Measurements from ENCODE around the gene ADORA3. TPM values are rescaled to one million over a fixed set of nuclear protein-coding genes. Genes with fewer than 3 reads are reported as not detected.

The ADORA3 gene
- polyA plus RNA-seq, 1 donor (not counting 4 experiments of a cell fraction or from before 2014, with no cell fraction given), result not detected

DNA sequence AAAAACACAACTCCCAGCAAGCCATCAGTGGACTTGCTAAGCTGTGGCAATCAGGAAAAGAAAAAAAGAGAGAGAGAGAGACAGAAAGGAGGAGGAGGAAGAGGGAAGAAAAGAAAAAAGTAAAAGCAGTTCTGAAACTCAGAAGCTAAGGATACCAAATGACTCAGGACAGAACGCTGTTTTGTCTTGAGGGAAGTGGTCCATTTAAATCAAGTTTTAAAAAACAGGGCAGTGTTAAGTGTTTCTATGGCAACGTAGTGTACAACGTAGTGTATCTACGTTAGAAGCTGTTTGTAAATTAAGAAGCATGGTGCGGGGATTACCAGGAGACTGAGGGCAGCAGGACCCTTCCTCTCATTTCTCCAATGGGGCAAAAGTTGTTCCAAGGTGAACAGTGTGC, 5.8 kb downstream of the ADORA3 start:
- Histone ChIP-seq H2AFZ (ENCODE audit: control insufficient read depth, low read length) (no peak overlapping the region), H3K4me1 (ENCODE audit: control insufficient read depth, extremely low read depth, insufficient read depth, low read length) (no peaks in the 10 kb centered on the region), H3K27me3 (ENCODE audit: control insufficient read depth, extremely low read depth, insufficient read depth, low read length) (peaks cover under 1% of the 10 kb centered on the region), H3K79me2 (ENCODE audit: control insufficient read depth, insufficient read depth, low read length) (no peaks in the 10 kb centered on the region), H3K27ac (ENCODE audit: control insufficient read depth, insufficient read depth, low read length) (no peak overlapping the region), H3K36me3 (ENCODE audit: control insufficient read depth in 2 of 2, extremely low read depth in 1 of 2, insufficient read depth in 2 of 2, low read length in 2 of 2) (no peaks in the 10 kb centered on the region), H3K4me3 (ENCODE audit: control insufficient read depth in 2 of 3, extremely low read depth in 1 of 3, insufficient read depth in 2 of 3, low read depth in 1 of 3, low read length in 3 of 3) (no peak overlapping the region), H3K9me3 (ENCODE audit: control insufficient read depth, low read depth, low read length) (no peaks in the 10 kb centered on the region), H3K4me2 (ENCODE audit: control insufficient read depth, extremely low read depth, insufficient read depth, low read depth, low read length) (no peak overlapping the region), H3K9me1 (ENCODE audit: control insufficient read depth, extremely low read depth, insufficient read depth, low read length) (no peaks in the 10 kb centered on the region), H3K9ac (ENCODE audit: control insufficient read depth, extremely low read depth, insufficient read depth, low read length) (no peak overlapping the region), H4K20me1 (ENCODE audit: control insufficient read depth, extremely low read depth, insufficient read depth, low read length) (no peaks in the 10 kb centered on the region)
- no peak for FAIRE-seq
- dilution Hi-C loops (cut with MboI; ENCODE audit: extremely low pct_ligation_motif_present, low sequenced_read_pairs), result no loop called here
- TF ChIP-seq EZH2 (IDR thresholded peaks at IDR 0.05; ENCODE audit: low read length), result no peak
- TF ChIP-seq, protein P1, sequence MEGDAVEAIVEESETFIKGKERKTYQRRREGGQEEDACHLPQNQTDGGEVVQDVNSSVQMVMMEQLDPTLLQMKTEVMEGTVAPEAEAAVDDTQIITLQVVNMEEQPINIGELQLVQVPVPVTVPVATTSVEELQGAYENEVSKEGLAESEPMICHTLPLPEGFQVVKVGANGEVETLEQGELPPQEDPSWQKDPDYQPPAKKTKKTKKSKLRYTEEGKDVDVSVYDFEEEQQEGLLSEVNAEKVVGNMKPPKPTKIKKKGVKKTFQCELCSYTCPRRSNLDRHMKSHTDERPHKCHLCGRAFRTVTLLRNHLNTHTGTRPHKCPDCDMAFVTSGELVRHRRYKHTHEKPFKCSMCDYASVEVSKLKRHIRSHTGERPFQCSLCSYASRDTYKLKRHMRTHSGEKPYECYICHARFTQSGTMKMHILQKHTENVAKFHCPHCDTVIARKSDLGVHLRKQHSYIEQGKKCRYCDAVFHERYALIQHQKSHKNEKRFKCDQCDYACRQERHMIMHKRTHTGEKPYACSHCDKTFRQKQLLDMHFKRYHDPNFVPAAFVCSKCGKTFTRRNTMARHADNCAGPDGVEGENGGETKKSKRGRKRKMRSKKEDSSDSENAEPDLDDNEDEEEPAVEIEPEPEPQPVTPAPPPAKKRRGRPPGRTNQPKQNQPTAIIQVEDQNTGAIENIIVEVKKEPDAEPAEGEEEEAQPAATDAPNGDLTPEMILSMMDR (optimal IDR thresholded peaks at IDR 0.05 in 1 of 3, IDR thresholded peaks at IDR 0.05 in 1 of 3, conservative IDR thresholded peaks at IDR 0.05 in 1 of 3; ENCODE audit: extremely low read depth in 1 of 3, insufficient read depth in 2 of 3, low read length in 3 of 3), result no peak
- DNase-seq (ENCODE audit: low read depth, low spot score), result no peak

DNA sequence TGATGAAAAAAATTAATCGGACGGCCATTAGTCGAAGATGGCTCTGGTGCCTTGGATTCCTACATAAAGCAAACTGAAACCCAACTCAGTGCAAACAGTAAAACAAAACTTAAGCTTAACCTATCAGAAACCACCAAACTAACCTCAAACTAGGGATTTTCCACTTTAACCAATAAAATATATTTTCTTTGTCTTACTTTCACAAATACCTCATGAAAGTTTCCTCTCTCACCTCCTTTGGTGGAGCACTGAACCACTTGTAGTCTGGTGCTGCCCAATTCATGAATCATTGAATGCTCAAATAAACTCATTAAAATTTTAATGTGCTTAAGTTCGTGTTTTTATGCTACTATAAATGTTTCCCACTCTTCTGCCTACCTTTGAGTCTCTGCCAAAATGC, 7.0 kb downstream of the ADORA3 start:
- FAIRE-seq (no peak), DNase-seq (ENCODE audit: low read depth, low spot score) (no peak)
- H4K20me1 ChIP-seq (ENCODE audit: control insufficient read depth, extremely low read depth, insufficient read depth, low read length), result no peaks in the 10 kb centered on the region
- no peaks in the 10 kb centered on the region for H3K79me2 ChIP-seq (ENCODE audit: control insufficient read depth, insufficient read depth, low read length)
- H3K9ac ChIP-seq (ENCODE audit: control insufficient read depth, extremely low read depth, insufficient read depth, low read length), result no peak overlapping the region
- no peak overlapping the region for H3K4me3 ChIP-seq (ENCODE audit: control insufficient read depth in 2 of 3, extremely low read depth in 1 of 3, insufficient read depth in 2 of 3, low read depth in 1 of 3, low read length in 3 of 3)
- H3K9me3 ChIP-seq (ENCODE audit: control insufficient read depth, low read depth, low read length), result no peaks in the 10 kb centered on the region
- H3K4me1 ChIP-seq (ENCODE audit: control insufficient read depth, extremely low read depth, insufficient read depth, low read length), result no peaks in the 10 kb centered on the region
- no peaks in the 10 kb centered on the region for H3K9me1 ChIP-seq (ENCODE audit: control insufficient read depth, extremely low read depth, insufficient read depth, low read length)
- H2AFZ ChIP-seq (ENCODE audit: control insufficient read depth, low read length), result no peak overlapping the region
- no peak overlapping the region for H3K4me2 ChIP-seq (ENCODE audit: control insufficient read depth, extremely low read depth, insufficient read depth, low read depth, low read length)
- no peaks in the 10 kb centered on the region for H3K27me3 ChIP-seq (ENCODE audit: control insufficient read depth, extremely low read depth, insufficient read depth, low read length)
- dilution Hi-C loops (cut with MboI; ENCODE audit: extremely low pct_ligation_motif_present, low sequenced_read_pairs), result no loop called here
- H3K27ac ChIP-seq (ENCODE audit: control insufficient read depth, insufficient read depth, low read length), result no peak overlapping the region
- H3K36me3 ChIP-seq (ENCODE audit: control insufficient read depth in 2 of 2, extremely low read depth in 1 of 2, insufficient read depth in 2 of 2, low read length in 2 of 2), result no peaks in the 10 kb centered on the region
- TF ChIP-seq EZH2 (IDR thresholded peaks at IDR 0.05; ENCODE audit: low read length), result no peak
- TF ChIP-seq, protein P1 (optimal IDR thresholded peaks at IDR 0.05 in 1 of 3, IDR thresholded peaks at IDR 0.05 in 1 of 3, conservative IDR thresholded peaks at IDR 0.05 in 1 of 3; ENCODE audit: extremely low read depth in 1 of 3, insufficient read depth in 2 of 3, low read length in 3 of 3), result no peak

All from keratinocyte (primary cell).